AG04449 (cell line): ENCODE data around the gene SLC6A2.

Experiments used
- CTCF ChIA-PET: fragments of 350-600 bp; formaldehyde crosslinking; extraction: SDS; loops from one replicate; lab custom pipeline; 2021; ENCODE audit warnings: antibody characterized with exemption; lab: Yijun Ruan, JAX
- POLR2A ChIA-PET: fragments of 400-600, 350-600 bp; formaldehyde crosslinking; extraction: SDS; loops from one replicate; lab custom pipeline; 2020; ENCODE audit warnings: antibody characterized with exemption, inconsistent platforms; lab: Yijun Ruan, JAX
- DNase-seq: peaks from one replicate; pipeline ENCODE4 v3.0.0-alpha.2; 2010; ENCODE audit warnings: low read depth, low spot score
- H3K4me3 ChIP-seq: 2 replicates; pipeline ENCODE4 v1.5.1; 2011; ENCODE audit warnings: low read depth, mild to moderate bottlenecking, control low read depth, low read length
- TF ChIP-seq, protein P1 (sequence below): IDR thresholded peaks from one replicate; pipeline ENCODE4 v1.5.1; 2011; ENCODE audit warnings: mild to moderate bottlenecking, moderate library complexity, low read length, control low read depth, inconsistent platforms; ENCODE audit not compliant: insufficient read depth; ENCODE audit errors: missing control alignments

The SLC6A2 gene

DNA sequence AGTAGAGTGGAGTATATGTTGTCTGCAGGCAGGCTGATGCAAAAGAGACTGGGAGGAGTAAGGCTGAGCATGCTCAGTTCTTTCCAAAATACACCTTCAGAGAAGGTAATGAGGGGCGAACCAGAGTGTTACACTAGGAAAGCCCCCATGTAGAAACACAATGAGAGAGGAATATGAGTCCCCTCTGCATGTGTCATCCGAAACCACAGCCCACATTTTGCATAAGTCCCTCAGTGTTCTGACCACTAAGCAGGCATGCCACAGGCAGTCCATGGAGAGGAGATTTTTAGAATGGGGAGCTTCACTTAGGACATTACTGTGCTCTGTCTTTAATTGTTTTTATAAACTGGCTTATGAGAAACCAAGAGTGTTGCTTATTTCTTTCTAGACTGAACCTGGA, 32.0 kb downstream of the SLC6A2 start:
- CTCF ChIA-PET = interaction anchor here (2.4 to 2.5 kb wide), 3 partner anchors 14 to 223 kb away, joined by 8 to 11 read pairs (median 10); no protein-coding TSS in a partner anchor
- DNase-seq = no peak
- POLR2A ChIA-PET = no interaction called here
- TF ChIP-seq, protein P1, sequence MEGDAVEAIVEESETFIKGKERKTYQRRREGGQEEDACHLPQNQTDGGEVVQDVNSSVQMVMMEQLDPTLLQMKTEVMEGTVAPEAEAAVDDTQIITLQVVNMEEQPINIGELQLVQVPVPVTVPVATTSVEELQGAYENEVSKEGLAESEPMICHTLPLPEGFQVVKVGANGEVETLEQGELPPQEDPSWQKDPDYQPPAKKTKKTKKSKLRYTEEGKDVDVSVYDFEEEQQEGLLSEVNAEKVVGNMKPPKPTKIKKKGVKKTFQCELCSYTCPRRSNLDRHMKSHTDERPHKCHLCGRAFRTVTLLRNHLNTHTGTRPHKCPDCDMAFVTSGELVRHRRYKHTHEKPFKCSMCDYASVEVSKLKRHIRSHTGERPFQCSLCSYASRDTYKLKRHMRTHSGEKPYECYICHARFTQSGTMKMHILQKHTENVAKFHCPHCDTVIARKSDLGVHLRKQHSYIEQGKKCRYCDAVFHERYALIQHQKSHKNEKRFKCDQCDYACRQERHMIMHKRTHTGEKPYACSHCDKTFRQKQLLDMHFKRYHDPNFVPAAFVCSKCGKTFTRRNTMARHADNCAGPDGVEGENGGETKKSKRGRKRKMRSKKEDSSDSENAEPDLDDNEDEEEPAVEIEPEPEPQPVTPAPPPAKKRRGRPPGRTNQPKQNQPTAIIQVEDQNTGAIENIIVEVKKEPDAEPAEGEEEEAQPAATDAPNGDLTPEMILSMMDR = no peak
- no peak overlapping the region for H3K4me3 ChIP-seq

GRCh38 chr16:55690841-55691240, 35.1 kb downstream of the SLC6A2 start:
- ChIA-PET POLR2A (no interaction called here), CTCF (interaction anchor here (1.0 to 2.8 kb wide), 4 partner anchors 11 to 226 kb away, joined by 3 to 17 read pairs (median 10); no protein-coding TSS in a partner anchor)
- H3K4me3 ChIP-seq = no peak overlapping the region
- no peak for DNase-seq
- TF ChIP-seq, protein P1 = no peak

- POLR2A ChIA-PET = no interaction called here
- TF ChIP-seq, protein P1 = no peak
- no peak for DNase-seq
- CTCF ChIA-PET = interaction anchor here (1.0 to 2.8 kb wide), 4 partner anchors 10 to 227 kb away, joined by 3 to 17 read pairs (median 10); no protein-coding TSS in a partner anchor
- no peak overlapping the region for H3K4me3 ChIP-seq
These were observed 36.0 kb downstream of the SLC6A2 start for GRCh38 chr16:55691771-55692170.

GRCh38 chr16:55695595-55695994, 39.8 kb downstream of the SLC6A2 start:
- TF ChIP-seq, protein P1 = no peak
- H3K4me3 ChIP-seq = no peak overlapping the region
- CTCF ChIA-PET = interaction anchor here (2.1 to 22.6 kb wide), 2 partner anchors 17 to 231 kb away, joined by 7 to 919 read pairs; no protein-coding TSS in a partner anchor
- DNase-seq = no peak
- POLR2A ChIA-PET = no interaction called here

DNA sequence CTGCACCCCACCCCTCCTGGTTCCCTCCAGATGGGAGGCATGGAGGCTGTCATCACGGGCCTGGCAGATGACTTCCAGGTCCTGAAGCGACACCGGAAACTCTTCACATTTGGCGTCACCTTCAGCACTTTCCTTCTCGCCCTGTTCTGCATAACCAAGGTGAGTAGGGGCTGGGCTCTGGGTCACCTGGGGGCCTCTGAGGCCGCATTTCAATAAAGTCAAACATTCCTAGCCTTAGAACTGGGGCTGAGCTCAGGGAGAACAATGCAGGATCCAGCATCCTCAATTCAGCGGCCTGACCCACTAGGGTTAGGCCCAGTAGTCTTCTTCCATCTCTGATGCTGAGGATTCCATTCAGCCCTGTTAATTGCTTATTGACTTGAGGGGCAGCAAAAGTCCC, 42.1 kb downstream of the SLC6A2 start:
- ChIA-PET POLR2A (no interaction called here), CTCF (interaction anchor here (1.3 to 22.6 kb wide), 3 partner anchors 8 to 233 kb away, joined by 3 to 919 read pairs (median 4); no protein-coding TSS in a partner anchor)
- DNase-seq = no peak
- TF ChIP-seq, protein P1 = no peak
- H3K4me3 ChIP-seq = no peak overlapping the region

DNA sequence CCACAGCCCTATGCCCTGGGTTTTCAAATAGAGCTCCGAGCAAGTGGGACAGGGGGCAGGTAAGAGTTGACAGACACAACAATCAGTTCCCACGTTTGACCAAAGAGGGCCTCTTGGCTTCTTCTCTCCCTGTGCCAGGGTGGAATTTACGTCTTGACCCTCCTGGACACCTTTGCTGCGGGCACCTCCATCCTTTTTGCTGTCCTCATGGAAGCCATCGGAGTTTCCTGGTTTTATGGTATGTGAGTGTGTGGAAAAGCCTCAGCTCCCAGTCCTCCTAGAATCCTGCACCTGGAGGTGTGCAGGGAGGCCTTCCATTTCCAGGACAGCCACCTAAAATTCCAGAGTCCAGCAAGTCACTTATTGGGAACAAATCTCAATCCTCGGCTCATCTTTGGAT, 42.5 kb downstream of the SLC6A2 start:
- H3K4me3 ChIP-seq = no peak overlapping the region
- TF ChIP-seq, protein P1 = no peak
- ChIA-PET POLR2A (no interaction called here), CTCF (interaction anchor here (1.0 to 22.6 kb wide), 4 partner anchors 12 to 233 kb away, joined by 3 to 919 read pairs (median 3); no protein-coding TSS in a partner anchor)
- DNase-seq = no peak
